ENCODE measurements around the gene NFIB. TPM values are rescaled to one million over a fixed set of nuclear protein-coding genes. Genes with fewer than 3 reads are reported as not detected.

NFIB gene
- total RNA-seq, 1 experiment from 2014 or later: 14.3 TPM

DNA sequence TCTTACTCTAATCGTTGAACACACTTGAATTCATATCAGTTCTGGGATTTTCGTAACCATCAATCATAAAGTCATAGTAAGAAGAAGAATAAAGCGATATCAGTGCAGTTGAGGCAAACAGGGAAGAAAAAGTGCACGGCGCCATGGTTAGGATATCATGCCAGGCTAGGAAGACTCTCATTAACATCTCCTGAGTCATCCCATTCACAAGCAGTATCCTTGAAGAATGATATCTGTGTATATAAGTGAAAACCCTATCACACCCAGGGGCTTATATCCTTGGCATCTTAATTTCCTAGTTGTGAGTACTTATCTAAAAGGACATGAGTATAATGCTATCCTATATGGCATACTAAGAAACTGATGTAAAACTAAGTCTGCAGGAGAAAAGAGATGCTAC is 38.6 kb downstream of the NFIB start:
- Histone ChIP-seq H2BK20ac (ENCODE audit: low read depth, low read length, poor library complexity, severe bottlenecking) (no peak overlapping the region), H3K79me2 (ENCODE audit: insufficient read depth, low read length) (0 out of 2 replicates have a peak, but pooled peaks cover 2% of the 10 kb centered on the region)

More for the DNA sequence above, 38.6 kb downstream of the NFIB start:
- no CpG with 5 or more reads among the region's 5 CpGs for WGBS (ENCODE audit: extremely low coverage, insufficient read length, low lambda C conversion rate)
- Histone ChIP-seq H4K8ac (replicated peaks; ENCODE audit: insufficient read length, low read depth, low read length) (no peak overlapping the region), H3K14ac (ENCODE audit: insufficient read depth, low read length) (no peak overlapping the region), H3K56ac (ENCODE audit: insufficient read length, low read depth, low read length) (no peak overlapping the region), H2AK5ac (ENCODE audit: insufficient read length, low read length) (no peak overlapping the region), H3T11ph (ENCODE audit: low read length) (no peak overlapping the region), H2BK5ac (ENCODE audit: insufficient read length, low read length) (no peak overlapping the region), H3K18ac (ENCODE audit: insufficient read length, low read depth, low read length) (no peak overlapping the region), H3K79me1 (ENCODE audit: insufficient read depth, low read depth, low read length, poor library complexity, severe bottlenecking) (no peaks in the 10 kb centered on the region), H2BK15ac (ENCODE audit: low read depth, low read length) (no peak overlapping the region), H2BK120ac (ENCODE audit: low read depth, low read length, poor library complexity, severe bottlenecking) (no peak overlapping the region), H3K4ac (ENCODE audit: low read depth, low read length) (no peak overlapping the region), H3K4me2 (ENCODE audit: insufficient read depth, insufficient read length, low read length) (no peak overlapping the region), H3K23me2 (ENCODE audit: insufficient read length, low read depth, low read length, poor library complexity, severe bottlenecking) (no peaks in the 10 kb centered on the region), H2BK12ac (ENCODE audit: insufficient read length, low read depth, low read length) (no peak overlapping the region), H4K20me1 (ENCODE audit: control insufficient read depth, insufficient read depth, insufficient read length) (no peaks in the 10 kb centered on the region), H3K27ac (ENCODE audit: insufficient read length, low read depth, low read length) (peak overlapping the region; percentile 85), H3K23ac (ENCODE audit: insufficient read length, low read depth, low read length) (no peak overlapping the region), H2AFZ (ENCODE audit: low read length) (no peak overlapping the region), H3K9me3 (ENCODE audit: control insufficient read depth, low read depth, low read length) (no peaks in the 10 kb centered on the region), H3K9ac (ENCODE audit: extremely low read depth, insufficient read length, low read length) (no peak overlapping the region), H4K91ac (ENCODE audit: insufficient read length, low read depth, low read length) (no peak overlapping the region), H3K27me3 (ENCODE audit: insufficient read depth, low read length) (no peaks in the 10 kb centered on the region), H3K4me1 (ENCODE audit: insufficient read depth, low read length) (peaks cover 12% of the 10 kb centered on the region), H4K5ac (ENCODE audit: insufficient read length, low read depth, low read length) (no peak overlapping the region)
- DNase-seq: no peak
- H3K27me3 Mint-ChIP-seq (ENCODE audit: low read depth): no peaks in the 10 kb centered on the region
- H3K4me3 Mint-ChIP-seq: no peak overlapping the region
- TF ChIP-seq, protein P1, sequence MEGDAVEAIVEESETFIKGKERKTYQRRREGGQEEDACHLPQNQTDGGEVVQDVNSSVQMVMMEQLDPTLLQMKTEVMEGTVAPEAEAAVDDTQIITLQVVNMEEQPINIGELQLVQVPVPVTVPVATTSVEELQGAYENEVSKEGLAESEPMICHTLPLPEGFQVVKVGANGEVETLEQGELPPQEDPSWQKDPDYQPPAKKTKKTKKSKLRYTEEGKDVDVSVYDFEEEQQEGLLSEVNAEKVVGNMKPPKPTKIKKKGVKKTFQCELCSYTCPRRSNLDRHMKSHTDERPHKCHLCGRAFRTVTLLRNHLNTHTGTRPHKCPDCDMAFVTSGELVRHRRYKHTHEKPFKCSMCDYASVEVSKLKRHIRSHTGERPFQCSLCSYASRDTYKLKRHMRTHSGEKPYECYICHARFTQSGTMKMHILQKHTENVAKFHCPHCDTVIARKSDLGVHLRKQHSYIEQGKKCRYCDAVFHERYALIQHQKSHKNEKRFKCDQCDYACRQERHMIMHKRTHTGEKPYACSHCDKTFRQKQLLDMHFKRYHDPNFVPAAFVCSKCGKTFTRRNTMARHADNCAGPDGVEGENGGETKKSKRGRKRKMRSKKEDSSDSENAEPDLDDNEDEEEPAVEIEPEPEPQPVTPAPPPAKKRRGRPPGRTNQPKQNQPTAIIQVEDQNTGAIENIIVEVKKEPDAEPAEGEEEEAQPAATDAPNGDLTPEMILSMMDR (conservative IDR thresholded peaks at IDR 0.05): no peak
- H3K27ac Mint-ChIP-seq: peak overlapping the region; percentile 1 to 99 (median 96); a peak in 5 of 7 replicates
- H3K9me3 Mint-ChIP-seq: no peaks in the 10 kb centered on the region
- H3K36me3 Mint-ChIP-seq (ENCODE audit: insufficient read depth in 1 of 3, low read depth in 3 of 3): no peaks in the 10 kb centered on the region
- peaks cover 68 to 69% of the 10 kb centered on the region in 2 experiments for H3K4me1 Mint-ChIP-seq

Data from H9 (cell line).